Heart left ventricle (tissue), 16 donors: ENCODE measurements around the gene SNX3. TPM values are rescaled to one million over a fixed set of nuclear protein-coding genes. Genes with fewer than 3 reads are reported as not detected.

Source experiments
- ATAC-seq, 4 donors: fragments of 200-7000 bp; cut with Tn5 transposase; one replicate each; pipeline ENCODE4 v1.9.1; 2020 to 2022; ENCODE audit warnings: moderate library complexity in 4 of 4, mild to moderate bottlenecking in 3 of 4, moderate number of reproducible peaks in 1 of 4
- DNase-seq, 5 donors: peaks; one replicate each; pipeline ENCODE4 v3.0.0-alpha.2; 2020
- H3K27ac ChIP-seq, 12 donors: fragments of 200-600 bp; sonication (generic) in 4 of 12; one replicate each; pipeline versions ENCODE4 v1.5.0 to v1.8.0; 2016 to 2022; ENCODE audit warnings: mild to moderate bottlenecking in 2 of 12
- H3K27me3 ChIP-seq, 9 donors: fragments of 200-600 bp; sonication (generic) in 2 of 9; one replicate each; pipeline versions ENCODE4 v1.5.1 to v1.8.0; 2016 to 2022; ENCODE audit warnings: mild to moderate bottlenecking in 3 of 9
- H3K36me3 ChIP-seq, 9 donors: fragments of 200-600 bp; sonication (generic) in 2 of 9; one replicate each; pipeline versions ENCODE4 v1.5.0 to v1.8.0; 2018 to 2022; ENCODE audit warnings: mild to moderate bottlenecking in 2 of 9
- H3K4me1 ChIP-seq, 12 donors: fragments of 200-600 bp; sonication (generic) in 4 of 12; one replicate each; pipeline versions ENCODE4 v1.5.0 to v1.8.0; 2016 to 2022; ENCODE audit warnings: mild to moderate bottlenecking in 3 of 12
- H3K4me3 ChIP-seq, 12 donors: fragments of 200-600 bp; sonication (generic) in 4 of 12; one replicate each; pipeline versions ENCODE4 v1.5.0 to v1.8.0; 2017 to 2022; ENCODE audit warnings: mild to moderate bottlenecking in 9 of 12, moderate library complexity in 4 of 12
- H3K9me3 ChIP-seq, 12 donors: fragments of 200-600 bp; sonication (generic) in 4 of 12; one replicate each; pipeline versions ENCODE4 v1.5.0 to v1.8.0; 2016 to 2022; ENCODE audit warnings: mild to moderate bottlenecking in 1 of 12
- CTCF ChIP-seq, 12 donors: fragments of 200-600 bp; sonication (generic) in 4 of 12; IDR thresholded peaks; one replicate each; pipeline versions ENCODE4 v1.5.0 to v1.8.0; 2018 to 2022; ENCODE audit warnings: antibody characterized with exemption in 12 of 12, mild to moderate bottlenecking in 5 of 12
- POLR2A ChIP-seq, 2 donors: fragments of 450-650 bp; IDR thresholded peaks; one replicate each; pipeline ENCODE4 v1.6.1; 2017; ENCODE audit warnings: antibody characterized with exemption in 2 of 2, mild to moderate bottlenecking in 2 of 2, moderate library complexity in 2 of 2
- WGBS, 4 donors: extraction: QIAGEN DNeasy Blood & Tissue Kit in 2 of 4; methylation state at CpG; one replicate each; pipeline versions ENCODE4 v1.1.5 to v1.1.7; 2013 to 2018; 5-methylcytosine and 5-hydroxymethylcytosine counted together
- intact Hi-C, 10 donors: fragments of 100-400 bp; cut with DNase I; formaldehyde crosslinking; loops; one replicate each; pipeline versions ENCODE4 v1.11.1 to v1.14.2; 2022
- polyA plus RNA-seq, 2 donors: library from polyadenylated mRNA; stranded (reverse); fragments of 200-250 nt; gene quantifications; one replicate each; pipeline ENCODE4 v1.2.3, GENCODE V29; 2013
- total RNA-seq, 9 donors: library from RNA; depleted of rRNA in 2 of 9; stranded (reverse); fragments of >200 nt in 2 of 9; fragmentation: NEBNext Ultra II Directional in 3 of 9; extraction: Animal tissue kit (Norgen Biotek cat#: 25700) in 3 of 9; gene quantifications; one replicate each; pipeline versions ENCODE4 v1.1.0 to v1.2.4, GENCODE V29; 2016 to 2023
- donor health status: ischemic (EF 13 %, LVEDD 7.1; RV severe dilation, severe dysfunction).
- donor health status: healthy with polysubstance abuse.
- donor health status: DM: no; HTN: yes; CAD: no.
- donor health status: DM: no; HTN: no; CAD: no.
- donor health status: ischemic (EF 25% LVEDD 6.9; RV normal size, moderate dysfunction).
- donor health status: ischemic (EF 25% LVEDD 5.7; RV mildly dilated, moderate dysfunction).
- donor health status: healthy.
- donor health status: DM: yes; HTN: yes; CAD: no.
- donor health status: ischemic (EF 35%, LVEDD 5.7; RV mildly dilated, moderate dysfunction).
- donor health status: nonischemic (EF 11% LVEDD 7.7; RV severe dilation, severe dysfunction).
- donor health status: DM: yes; HTN: yes; CAD: no.
- donor health status: PGD.
- donor health status: ischemic (EF 29% LVEDD 5.4; RV normal size, mild dysfunction).
- donor health status: nonischemic (EF 23%, LVEDD 6.1; RV moderate dilation, normal function).

Gene SNX3
- total and polyA plus RNA-seq, 11 donors: 180 to 259 (median 229) TPM

- Histone ChIP-seq H3K4me1 (peaks cover 0 to 26% (median 11%) of the 10 kb centered on the region in 12 donors), H3K36me3 (no peaks in the 10 kb centered on the region), H3K4me3 (peak overlapping the region in 4 of 12 donors; percentile 3 to 30 (median 11)), H3K27ac (no peak overlapping the region), H3K27me3 (peaks cover 27 to 98% (median 84%) of the 10 kb centered on the region in 9 donors), H3K9me3 (no peaks in the 10 kb centered on the region)
- intact Hi-C loops: no loop called here
- DNase-seq (no peak), ATAC-seq (no peak)
- TF ChIP-seq CTCF (IDR thresholded peaks at IDR 0.05): no peak
- TF ChIP-seq POLR2A (IDR thresholded peaks at IDR 0.05): no peak
- 7 to 11% (median 9%) methylated on average over 31 to 46 of the region's 46 CpGs for WGBS, 4 donors
Observed at GRCh38 chr6:108176281-108177089, 84.4 kb downstream of the SNX3 start.

- 1 to 3% (median 2%) methylated on average over 29 to 38 of the region's 38 CpGs for WGBS, 4 donors
- TF ChIP-seq POLR2A (IDR thresholded peaks at IDR 0.05) (no peak), CTCF (IDR thresholded peaks at IDR 0.05) (no peak)
- Histone ChIP-seq H3K9me3 (no peaks in the 10 kb centered on the region), H3K27ac (no peak overlapping the region), H3K36me3 (no peaks in the 10 kb centered on the region), H3K27me3 (peaks cover 30 to 98% (median 86%) of the 10 kb centered on the region in 9 donors), H3K4me1 (peaks cover 0 to 26% (median 13%) of the 10 kb centered on the region in 12 donors), H3K4me3 (peak overlapping the region in 8 of 12 donors; percentile 1 to 30 (median 13))
- DNase-seq: no peak
- intact Hi-C loops: no loop called here
- peak in 1 of 4 donors; percentile 61 for ATAC-seq
Observed at GRCh38 chr6:108175592-108176279, 85.1 kb downstream of the SNX3 start.

GRCh38 chr6:108175176-108175591, 85.7 kb downstream of the SNX3 start:
- intact Hi-C loops: no loop called here
- no peaks in the 10 kb centered on the region for H3K9me3 ChIP-seq
- WGBS, 4 donors: 9 to 12% (median 11%) methylated on average over 21 to 22 of the region's 22 CpGs
- H3K27ac ChIP-seq: no peak overlapping the region
- ATAC-seq (no peak), DNase-seq (no peak)
- H3K27me3 ChIP-seq: peaks cover 30 to 98% (median 89%) of the 10 kb centered on the region in 9 donors
- no peak for TF ChIP-seq POLR2A (IDR thresholded peaks at IDR 0.05)
- no peak for TF ChIP-seq CTCF (IDR thresholded peaks at IDR 0.05)
- no peaks in the 10 kb centered on the region for H3K36me3 ChIP-seq
- peaks cover 0 to 26% (median 13%) of the 10 kb centered on the region in 12 donors for H3K4me1 ChIP-seq
- peak overlapping the region in 5 of 12 donors; percentile 1 to 30 (median 17) for H3K4me3 ChIP-seq
